ENCODE results near the gene AGBL1.

- no peak for TF ChIP-seq CTCF (IDR thresholded peaks at IDR 0.05)
- TF ChIP-seq EZH2 (IDR thresholded peaks at IDR 0.05; ENCODE audit: borderline replicate concordance, insufficient read depth, low read depth, low read length, poor library complexity, severe bottlenecking): no peak
Observed at GRCh38 chr15:87038404-87038803, 958.7 kb downstream of the AGBL1 start.

Measured in B cell (primary cell).